Sigmoid colon (tissue), 7 donors: ENCODE measurements around the gene BANK1. TPM values are rescaled to one million over a fixed set of nuclear protein-coding genes. Genes with fewer than 3 reads are reported as not detected.

Source experiments
- DNase-seq: peaks from one replicate; pipeline ENCODE4 v3.0.0-alpha.2; 2019
- H3K27ac ChIP-seq, 4 donors: fragments of 200-600 bp; sonication (generic); one replicate each; pipeline ENCODE4 v1.5.1; 2016 to 2019; ENCODE audit warnings: mild to moderate bottlenecking in 1 of 4
- H3K27me3 ChIP-seq, 3 donors: fragments of 200-600 bp; sonication (generic); one replicate each; pipeline ENCODE4 v1.5.1; 2019; ENCODE audit warnings: mild to moderate bottlenecking in 1 of 3
- H3K36me3 ChIP-seq, 4 donors: fragments of 200-600 bp; sonication (generic); one replicate each; pipeline ENCODE4 v1.5.1; 2016 to 2019
- H3K4me1 ChIP-seq, 4 donors: fragments of 200-600 bp; sonication (generic); one replicate each; pipeline ENCODE4 v1.5.1; 2017 to 2019
- H3K4me3 ChIP-seq, 4 donors: fragments of 200-600 bp; sonication (generic); one replicate each; pipeline ENCODE4 v1.5.1; 2017 to 2019; ENCODE audit warnings: mild to moderate bottlenecking in 2 of 4, moderate library complexity in 1 of 4
- H3K9me3 ChIP-seq, 4 donors: fragments of 200-600 bp in 3 of 4; sonication (generic) in 3 of 4; one replicate each; pipeline versions ENCODE4 v1.5.1 to v1.6.1; 2013 to 2019
- EP300 ChIP-seq, 4 donors: sonication (generic); formaldehyde crosslinking; IDR thresholded peaks; one replicate each; pipeline ENCODE4 v1.6.1; 2017; ENCODE audit warnings: antibody characterized with exemption in 4 of 4
- POLR2A ChIP-seq, 2 donors: fragments of 450-650 bp; IDR thresholded peaks; one replicate each; pipeline ENCODE4 v1.6.1; 2016; ENCODE audit warnings: antibody characterized with exemption in 2 of 2, mild to moderate bottlenecking in 2 of 2, moderate library complexity in 2 of 2
- POLR2AphosphoS5 ChIP-seq, 4 donors: sonication (generic); formaldehyde crosslinking; IDR thresholded peaks; one replicate each; pipeline ENCODE4 v1.6.1; 2017; ENCODE audit warnings: antibody characterized with exemption in 4 of 4
- WGBS, 2 donors: extraction: QIAGEN DNeasy Blood & Tissue Kit; methylation state at CpG; one replicate each; pipeline ENCODE4 v1.1.7; 2013; 5-methylcytosine and 5-hydroxymethylcytosine counted together
- intact Hi-C: fragments of 100-400 bp; cut with DNase I; formaldehyde crosslinking; loops from one replicate; pipeline ENCODE4 v1.15.1; 2023
- polyA plus RNA-seq, 3 donors: library from polyadenylated mRNA; stranded (reverse); fragments of 200-250 nt; gene quantifications; one replicate each; pipeline ENCODE4 v1.2.3, GENCODE V29; 2013
- total RNA-seq, 4 donors: library from RNA; depleted of rRNA; stranded (reverse); fragments of >200 nt; gene quantifications; one replicate each; pipeline ENCODE4 v1.1.0, GENCODE V29; 2016
- TF ChIP-seq, protein P1 (sequence below), 4 experiments: fragments of 450-650 bp in 3 of 4; fragments of 200-600 bp in 1 of 4; IDR thresholded peaks; one replicate each; pipeline ENCODE4 v1.5.1; 2016 to 2019; ENCODE audit warnings: antibody characterized with exemption in 4 of 4, mild to moderate bottlenecking in 3 of 4, moderate library complexity in 2 of 4
- donor health status: healthy with polysubstance abuse.
- donor health status: Bipolar disorder and iron deficiency.
- donor health status: healthy.

Gene BANK1
- total and polyA plus RNA-seq, 7 donors: 0.69 to 25.2 (median 1.2) TPM

DNA sequence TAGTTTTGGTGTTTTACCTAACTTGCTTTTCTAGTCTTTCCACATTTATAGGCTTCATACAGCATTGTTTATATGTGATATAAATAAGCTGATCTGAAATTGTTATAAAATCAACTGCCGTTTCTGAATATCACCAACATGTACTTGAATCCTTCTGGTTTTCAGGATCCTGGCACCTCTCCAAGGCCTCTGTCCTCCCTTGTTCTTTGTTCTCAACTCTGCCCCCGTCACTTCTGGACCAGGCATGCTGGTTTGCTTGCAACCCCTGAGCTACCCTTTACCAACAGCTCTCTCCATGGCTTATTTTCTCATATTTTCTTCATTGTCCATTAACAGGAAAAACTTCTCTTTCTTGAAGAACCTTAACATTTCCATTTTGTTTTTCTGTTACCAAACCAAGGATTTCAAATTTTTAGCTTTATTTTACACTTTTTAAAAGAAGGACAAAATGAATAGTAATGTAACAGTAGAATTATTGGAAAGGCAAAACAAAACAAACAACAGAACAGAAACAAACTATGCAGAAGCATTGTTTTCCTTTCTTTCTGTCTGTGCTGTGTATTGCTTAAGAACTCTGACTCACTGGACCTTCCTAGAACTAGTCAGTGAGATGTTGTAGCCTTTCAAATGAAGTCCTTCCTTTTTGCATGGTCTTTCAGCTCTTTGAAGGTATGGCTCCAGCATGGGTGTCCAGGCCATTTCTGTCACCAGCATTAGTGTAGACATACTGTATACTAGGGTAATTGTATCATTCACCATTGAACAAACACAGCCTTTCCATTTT is 44.8 kb downstream of the BANK1 start:
- no peaks in the 10 kb centered on the region for H3K36me3 ChIP-seq
- no peak for TF ChIP-seq POLR2AphosphoS5 (IDR thresholded peaks at IDR 0.05)
- no peak for TF ChIP-seq EP300 (IDR thresholded peaks at IDR 0.05)
- TF ChIP-seq, protein P1, sequence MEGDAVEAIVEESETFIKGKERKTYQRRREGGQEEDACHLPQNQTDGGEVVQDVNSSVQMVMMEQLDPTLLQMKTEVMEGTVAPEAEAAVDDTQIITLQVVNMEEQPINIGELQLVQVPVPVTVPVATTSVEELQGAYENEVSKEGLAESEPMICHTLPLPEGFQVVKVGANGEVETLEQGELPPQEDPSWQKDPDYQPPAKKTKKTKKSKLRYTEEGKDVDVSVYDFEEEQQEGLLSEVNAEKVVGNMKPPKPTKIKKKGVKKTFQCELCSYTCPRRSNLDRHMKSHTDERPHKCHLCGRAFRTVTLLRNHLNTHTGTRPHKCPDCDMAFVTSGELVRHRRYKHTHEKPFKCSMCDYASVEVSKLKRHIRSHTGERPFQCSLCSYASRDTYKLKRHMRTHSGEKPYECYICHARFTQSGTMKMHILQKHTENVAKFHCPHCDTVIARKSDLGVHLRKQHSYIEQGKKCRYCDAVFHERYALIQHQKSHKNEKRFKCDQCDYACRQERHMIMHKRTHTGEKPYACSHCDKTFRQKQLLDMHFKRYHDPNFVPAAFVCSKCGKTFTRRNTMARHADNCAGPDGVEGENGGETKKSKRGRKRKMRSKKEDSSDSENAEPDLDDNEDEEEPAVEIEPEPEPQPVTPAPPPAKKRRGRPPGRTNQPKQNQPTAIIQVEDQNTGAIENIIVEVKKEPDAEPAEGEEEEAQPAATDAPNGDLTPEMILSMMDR (IDR thresholded peaks at IDR 0.05): no peak
- WGBS, 2 donors: 7 to 45% methylated on average over 2 of the region's 2 CpGs
- H3K27ac ChIP-seq: no peak overlapping the region
- no peaks in the 10 kb centered on the region for H3K27me3 ChIP-seq
- DNase-seq: peak; percentile 72
- H3K9me3 ChIP-seq: no peaks in the 10 kb centered on the region
- peaks cover 0 to 4% (median 0%) of the 10 kb centered on the region in 4 donors for H3K4me1 ChIP-seq
- intact Hi-C loops: no loop called here
- H3K4me3 ChIP-seq: no peak overlapping the region

DNA sequence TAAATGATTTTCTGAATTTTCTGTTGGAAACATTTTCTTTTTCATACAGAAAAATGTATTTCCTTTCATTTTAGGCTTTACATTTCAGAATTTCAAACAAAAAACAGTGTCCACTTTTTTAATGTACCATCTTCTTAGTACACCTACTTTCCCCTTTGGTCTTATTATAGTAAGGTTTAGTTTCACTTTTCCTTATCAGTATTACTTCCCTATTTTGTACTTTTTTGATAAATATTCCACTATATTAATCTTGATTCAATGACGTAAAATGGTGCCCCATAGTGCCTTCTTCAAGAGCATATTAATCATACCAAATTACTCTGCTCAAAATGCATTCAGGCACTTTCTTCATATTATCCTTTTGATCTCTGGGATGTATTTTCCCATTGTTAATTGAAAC is 52.5 kb downstream of the BANK1 start:
- Histone ChIP-seq H3K9me3 (no peaks in the 10 kb centered on the region), H3K36me3 (no peaks in the 10 kb centered on the region), H3K4me1 (no peaks in the 10 kb centered on the region), H3K27me3 (no peaks in the 10 kb centered on the region), H3K4me3 (no peak overlapping the region), H3K27ac (no peak overlapping the region)
- no peak for DNase-seq
- TF ChIP-seq, protein P1 (IDR thresholded peaks at IDR 0.05): no peak
- TF ChIP-seq POLR2AphosphoS5 (IDR thresholded peaks at IDR 0.05): no peak
- TF ChIP-seq EP300 (IDR thresholded peaks at IDR 0.05): no peak
- TF ChIP-seq POLR2A (IDR thresholded peaks at IDR 0.05): no peak
- 69 to 85% methylated on average over 1 of the region's 1 CpG for WGBS, 2 donors
- intact Hi-C loops: no loop called here

DNA sequence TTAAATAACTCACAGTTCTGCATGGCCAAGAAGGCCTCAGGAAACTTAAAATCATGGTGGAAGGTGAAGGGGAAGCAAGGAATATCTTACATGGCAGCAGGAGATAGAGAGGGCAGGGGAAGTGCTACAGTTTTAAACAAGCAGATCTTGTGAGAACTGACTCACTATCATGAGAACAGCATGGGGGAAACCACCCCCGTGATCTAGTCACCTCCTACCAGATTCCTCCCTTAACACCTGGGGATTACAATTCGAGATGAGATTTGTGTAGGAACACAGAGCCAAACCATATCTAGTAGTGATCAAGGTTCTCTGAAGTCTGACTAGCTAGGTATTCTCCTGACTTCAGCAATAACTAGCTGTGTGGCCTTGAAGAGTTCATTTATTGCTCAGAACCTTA is 56.0 kb downstream of the BANK1 start:
- Histone ChIP-seq H3K4me1 (no peaks in the 10 kb centered on the region), H3K4me3 (no peak overlapping the region), H3K9me3 (no peaks in the 10 kb centered on the region), H3K36me3 (no peaks in the 10 kb centered on the region), H3K27ac (no peak overlapping the region), H3K27me3 (no peaks in the 10 kb centered on the region)
- WGBS, 2 donors: 73 to 81% methylated on average over 2 of the region's 2 CpGs
- intact Hi-C loops: no loop called here
- no peak for DNase-seq
- TF ChIP-seq EP300 (IDR thresholded peaks at IDR 0.05) (no peak), POLR2AphosphoS5 (IDR thresholded peaks at IDR 0.05) (no peak), POLR2A (IDR thresholded peaks at IDR 0.05) (no peak)
- TF ChIP-seq, protein P1 (IDR thresholded peaks at IDR 0.05): no peak

DNA sequence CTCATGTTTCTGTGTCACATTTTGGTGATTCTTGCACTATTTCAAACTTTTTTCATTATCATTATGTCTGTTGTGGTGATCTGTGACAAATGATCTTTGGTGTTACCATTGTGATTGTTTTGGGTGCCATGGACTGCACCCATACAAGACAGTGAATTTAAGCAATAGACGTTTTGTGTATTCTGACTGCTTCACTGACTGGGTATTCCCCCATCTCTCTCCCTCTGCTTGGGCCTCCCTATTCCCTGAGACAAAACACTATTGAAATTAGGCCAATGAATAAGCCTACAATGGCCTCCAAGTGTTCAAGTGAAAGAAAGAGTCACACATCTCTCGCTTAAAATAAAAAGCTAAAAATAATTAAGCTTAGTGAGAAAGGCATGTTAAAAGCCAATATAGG is 60.2 kb downstream of the BANK1 start:
- H3K27ac ChIP-seq: no peak overlapping the region
- H3K27me3 ChIP-seq: no peaks in the 10 kb centered on the region
- no peak overlapping the region for H3K4me3 ChIP-seq
- TF ChIP-seq EP300 (IDR thresholded peaks at IDR 0.05): no peak
- intact Hi-C loops: no loop called here
- H3K36me3 ChIP-seq: no peaks in the 10 kb centered on the region
- no peaks in the 10 kb centered on the region for H3K4me1 ChIP-seq
- 44 to 47% methylated on average over 2 of the region's 2 CpGs for WGBS, 2 donors
- no peaks in the 10 kb centered on the region for H3K9me3 ChIP-seq
- DNase-seq: no peak

DNA sequence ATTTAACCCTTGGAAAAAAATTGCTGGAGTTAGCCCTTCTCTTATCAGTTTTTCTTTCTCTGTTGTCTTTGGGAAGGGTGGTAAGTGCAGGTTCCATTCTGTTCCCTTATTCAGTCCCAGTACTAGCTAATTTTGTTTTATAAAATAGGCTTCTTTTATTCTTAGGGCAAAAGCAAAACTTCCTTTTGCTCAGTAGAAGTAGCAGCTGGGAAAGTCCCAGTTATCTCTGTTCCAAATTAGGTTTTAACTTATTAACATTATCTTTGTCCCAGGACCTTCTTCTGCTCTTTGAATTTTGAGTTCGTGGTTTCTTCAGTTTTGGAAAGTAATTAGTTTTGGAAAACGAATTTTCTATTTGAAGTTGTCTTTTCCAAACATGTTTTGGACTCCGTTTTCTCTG is 61.1 kb downstream of the BANK1 start:
- Histone ChIP-seq H3K9me3 (no peaks in the 10 kb centered on the region), H3K4me1 (no peaks in the 10 kb centered on the region), H3K27me3 (no peaks in the 10 kb centered on the region), H3K4me3 (no peak overlapping the region), H3K27ac (no peak overlapping the region), H3K36me3 (no peaks in the 10 kb centered on the region)
- intact Hi-C loops: no loop called here
- 49 to 63% methylated on average over 3 of the region's 3 CpGs for WGBS, 2 donors
- TF ChIP-seq EP300 (IDR thresholded peaks at IDR 0.05) (no peak), POLR2AphosphoS5 (IDR thresholded peaks at IDR 0.05) (no peak), POLR2A (IDR thresholded peaks at IDR 0.05) (no peak)
- TF ChIP-seq, protein P1 (IDR thresholded peaks at IDR 0.05): no peak
- DNase-seq: no peak
